Measurements from ENCODE around the gene BEST4.
"Not testable (repeated sequence)": the region's sequence is repeated elsewhere in the genome, so short reads cannot be mapped to it uniquely, and the experiment has no call there.

BEST4 gene

DNA sequence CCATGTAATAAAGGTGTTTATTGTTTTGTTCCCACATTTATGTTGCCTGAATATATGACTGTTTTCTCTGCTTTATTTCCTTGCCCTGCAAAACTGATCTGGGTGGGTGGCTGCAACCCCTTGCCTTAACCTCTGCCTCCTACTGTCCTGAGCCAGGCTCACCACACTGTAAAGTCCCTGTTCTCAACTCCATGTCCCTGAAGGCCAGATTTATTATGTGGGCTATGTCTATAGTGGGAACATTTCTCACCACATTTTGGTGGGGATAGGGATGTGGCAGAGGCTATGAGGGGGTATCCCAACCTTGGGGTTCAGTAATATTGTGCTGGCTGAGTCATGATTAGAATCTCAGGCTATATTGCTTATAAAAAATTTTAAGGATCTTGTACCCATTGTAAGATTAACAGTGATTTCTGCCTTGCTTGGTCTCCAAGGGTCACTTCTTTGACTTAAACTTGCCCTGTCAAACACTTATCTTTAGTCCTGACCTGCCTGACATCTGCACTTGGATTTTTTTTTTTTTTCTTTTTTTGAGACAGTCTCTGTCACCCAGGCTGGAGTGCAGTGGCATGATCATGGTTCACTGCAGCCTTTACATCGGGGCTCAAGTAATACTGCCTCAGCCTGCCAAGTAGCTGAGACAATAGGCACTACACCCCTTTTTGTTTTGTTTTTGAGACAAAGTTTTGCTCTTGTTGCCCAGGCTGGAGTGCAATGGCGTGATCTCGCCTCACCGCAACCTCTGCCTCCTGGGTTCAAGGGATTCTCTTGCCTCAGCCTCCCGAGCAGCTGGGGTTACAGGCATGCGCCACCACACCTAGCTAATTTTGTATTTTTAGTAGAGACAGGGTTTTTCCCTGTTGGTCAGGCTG, 9.0 kb downstream of the BEST4 start:
- DNase-seq (ENCODE audit: low spot score) (no peak), FAIRE-seq (no peak)

DNA sequence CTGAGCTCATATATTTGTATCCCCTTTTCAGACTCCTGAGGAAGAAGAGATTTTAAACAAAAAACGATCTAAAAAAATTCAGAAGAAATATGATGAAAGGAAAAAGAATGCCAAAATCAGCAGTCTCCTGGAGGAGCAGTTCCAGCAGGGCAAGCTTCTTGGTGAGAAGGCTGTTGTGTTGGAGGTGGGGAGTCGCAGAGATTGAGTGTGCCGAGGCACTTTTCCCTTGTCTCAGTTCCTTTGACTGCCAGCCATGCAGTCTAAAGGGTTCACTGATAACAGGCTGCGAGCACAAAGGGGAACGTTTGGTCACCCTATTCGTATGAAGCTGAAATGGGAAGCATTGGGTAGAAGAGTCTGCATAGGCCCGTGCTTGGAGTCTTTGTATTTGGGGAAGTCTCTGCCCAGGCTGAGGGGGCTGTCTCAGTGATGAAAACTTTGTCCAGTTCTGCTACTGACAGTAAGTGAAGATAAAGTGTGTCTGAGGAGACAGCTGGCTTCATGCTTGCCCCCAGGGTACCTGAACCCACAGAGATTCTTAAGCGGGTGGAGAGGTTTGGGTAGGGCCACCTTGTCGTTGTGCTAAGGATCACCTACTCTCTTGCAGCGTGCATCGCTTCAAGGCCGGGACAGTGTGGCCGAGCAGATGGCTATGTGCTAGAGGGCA, 9.9 kb downstream of the BEST4 start:
- FAIRE-seq (no peak), DNase-seq (ENCODE audit: low spot score) (no peak)

DNA sequence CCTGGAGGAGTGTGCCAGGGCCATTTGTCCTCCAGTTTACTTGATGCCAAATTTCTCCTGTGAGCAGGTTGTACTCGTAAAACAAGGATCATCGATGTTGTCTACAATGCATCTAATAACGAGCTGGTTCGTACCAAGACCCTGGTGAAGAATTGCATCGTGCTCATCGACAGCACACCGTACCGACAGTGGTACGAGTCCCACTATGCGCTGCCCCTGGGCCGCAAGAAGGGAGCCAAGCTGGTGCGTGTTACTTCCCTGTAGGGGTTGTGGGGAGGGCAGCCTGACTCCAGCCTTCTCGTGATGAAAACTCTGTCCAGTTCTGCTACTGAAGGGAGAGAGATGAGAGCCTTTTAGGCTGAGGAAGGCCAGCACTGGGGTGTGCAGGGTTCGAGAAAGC, 10.4 kb downstream of the BEST4 start:
- no peak for DNase-seq (ENCODE audit: low spot score)
- FAIRE-seq, result no peak

DNA sequence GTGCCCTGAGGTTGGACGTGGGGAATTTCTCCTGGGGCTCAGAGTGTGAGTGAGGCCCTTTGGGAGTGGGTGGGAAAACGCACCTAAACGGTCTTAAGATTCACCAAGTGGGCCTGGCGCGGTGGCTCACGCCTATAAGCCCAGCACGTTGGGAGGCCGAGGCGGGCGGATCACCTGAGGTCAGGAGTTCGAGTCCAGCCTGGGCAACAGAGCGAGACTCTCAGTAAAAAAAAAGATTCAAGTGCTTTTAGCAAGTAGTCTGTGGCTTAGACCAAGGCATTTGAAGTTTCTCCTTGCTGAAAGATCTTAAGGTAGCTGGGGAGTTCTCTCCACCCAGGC, 11.3 kb downstream of the BEST4 start:
- no peak for DNase-seq (ENCODE audit: low spot score)
- no peak for FAIRE-seq

DNA sequence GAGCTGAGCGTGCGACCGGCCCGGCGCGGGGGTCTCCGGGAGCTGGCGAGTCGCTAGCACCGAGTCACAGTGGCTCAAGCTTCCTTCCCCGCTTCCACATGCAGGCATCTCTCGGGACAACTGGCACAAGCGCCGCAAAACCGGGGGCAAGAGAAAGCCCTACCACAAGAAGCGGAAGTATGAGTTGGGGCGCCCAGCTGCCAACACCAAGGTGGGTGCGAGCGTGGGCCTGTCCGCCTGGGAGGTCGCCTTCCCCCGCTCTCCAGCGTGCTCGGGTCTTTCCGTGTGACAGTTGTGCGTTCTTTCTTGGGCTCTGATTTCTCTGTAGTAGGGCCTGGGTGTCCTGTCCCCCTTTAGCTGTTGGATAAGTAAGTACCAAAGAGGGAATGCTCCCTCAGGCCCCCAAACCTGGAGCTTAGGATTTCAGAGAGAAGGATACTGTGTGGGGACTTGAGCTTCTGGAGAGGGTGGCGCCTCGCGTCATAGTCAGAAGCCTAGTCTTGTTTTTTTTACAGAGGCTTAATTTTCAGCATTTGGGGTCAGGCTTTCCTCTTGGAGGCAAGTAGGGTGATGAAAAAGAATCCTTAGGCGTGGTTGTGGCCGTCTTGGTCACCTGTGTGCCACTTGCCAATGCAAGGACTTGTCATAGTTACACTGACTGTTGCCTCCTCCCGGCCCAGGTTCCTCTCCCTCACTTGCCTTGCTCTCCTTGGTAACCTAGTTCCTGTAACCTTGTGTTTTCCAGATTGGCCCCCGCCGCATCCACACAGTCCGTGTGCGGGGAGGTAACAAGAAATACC, 11.8 kb downstream of the BEST4 start:
- DNase-seq (ENCODE audit: low spot score) (no peak), FAIRE-seq (no peak)

DNA sequence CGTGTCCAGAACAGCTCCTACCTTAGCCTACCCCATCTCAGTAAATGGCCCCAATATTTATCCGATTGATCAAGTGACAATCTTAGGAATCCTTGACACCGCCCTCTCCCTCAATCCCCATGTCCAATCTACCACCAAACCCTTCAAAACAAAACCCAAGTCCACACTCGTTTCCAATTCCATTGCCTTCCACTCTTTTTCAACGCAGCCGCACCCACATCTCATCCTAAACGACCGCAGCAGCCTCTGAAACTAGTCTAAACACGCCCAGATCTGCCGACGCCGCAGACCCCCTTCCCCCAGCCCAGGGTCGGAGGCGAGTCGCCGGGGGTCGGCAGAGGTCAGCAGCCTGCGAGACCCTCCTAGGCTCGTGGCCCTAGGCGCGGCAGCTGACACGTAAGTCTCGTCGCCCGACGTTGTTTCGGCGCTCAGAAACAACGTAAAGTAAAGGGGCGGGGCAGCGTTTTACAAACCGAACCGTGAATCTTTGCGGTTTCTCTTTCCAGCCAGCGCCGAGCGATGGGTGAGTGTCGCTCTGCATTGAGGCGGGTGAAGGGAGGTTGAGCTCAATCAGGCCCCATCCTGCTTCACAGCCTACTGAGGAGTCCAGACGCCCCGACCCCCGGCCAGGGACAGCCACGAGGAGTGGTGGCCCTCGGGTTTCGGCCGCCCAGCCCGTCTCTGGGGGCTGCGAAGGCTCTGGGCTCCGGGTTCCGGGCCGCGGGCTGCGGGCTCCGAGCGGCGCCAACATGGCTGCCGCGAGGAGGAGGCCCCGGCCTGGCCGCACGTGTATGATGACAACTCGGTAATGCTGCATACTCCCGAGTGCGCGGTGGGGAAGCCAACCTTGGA, 12.7 kb downstream of the BEST4 start, which contains the start of gene RPS8:
RPS8 (plus strand) TSS at position 463 of the 852 bp plus-strand sequence; CDS start at position 520, 57 bp downstream.
- peak; percentile 9 for FAIRE-seq
- DNase-seq (ENCODE audit: low spot score), result peak; percentile 93

DNA sequence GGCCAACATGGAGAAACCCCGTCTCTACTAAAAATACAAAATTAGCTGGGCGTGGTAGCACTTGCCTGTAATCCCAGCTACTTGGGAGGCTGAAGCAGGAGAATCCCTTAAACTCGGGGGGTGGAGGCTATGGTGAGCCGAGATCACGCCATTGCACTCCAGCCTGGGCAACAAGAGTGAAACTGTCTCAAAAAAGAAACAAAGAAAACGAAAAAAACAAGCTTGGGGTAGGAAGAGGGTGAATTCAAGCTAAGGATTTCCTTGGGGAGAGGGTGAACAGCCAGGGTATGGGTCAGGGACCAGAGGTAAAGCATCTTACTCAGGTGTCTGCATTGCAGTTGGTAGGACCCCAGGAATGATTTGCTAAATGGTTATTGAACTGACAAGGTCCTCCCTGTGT, 21.5 kb downstream of the BEST4 start:
- not testable (repeated sequence) for DNase-seq (ENCODE audit: low spot score); FAIRE-seq

DNA sequence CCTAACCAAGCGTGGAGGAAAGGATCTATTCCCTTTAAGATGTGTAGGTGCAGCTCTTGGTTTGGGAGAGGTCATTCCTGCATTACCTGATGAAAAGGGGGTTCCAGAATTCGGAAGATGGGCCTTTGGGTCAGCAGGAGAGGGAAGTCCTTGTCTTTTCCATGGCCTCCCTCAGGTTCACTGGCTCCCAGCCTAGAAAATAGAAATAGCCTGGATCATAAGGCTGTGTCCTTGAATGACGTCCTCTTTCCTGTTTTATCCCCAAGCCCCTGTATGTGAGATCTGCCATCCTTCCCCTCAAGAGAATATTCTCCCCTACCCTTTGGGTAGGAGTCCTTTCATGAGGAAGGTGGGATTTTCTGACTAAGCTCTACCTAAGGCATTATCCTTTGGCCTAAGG, 27.1 kb downstream of the BEST4 start:
- FAIRE-seq (no peak), DNase-seq (ENCODE audit: low spot score) (no peak)

DNA sequence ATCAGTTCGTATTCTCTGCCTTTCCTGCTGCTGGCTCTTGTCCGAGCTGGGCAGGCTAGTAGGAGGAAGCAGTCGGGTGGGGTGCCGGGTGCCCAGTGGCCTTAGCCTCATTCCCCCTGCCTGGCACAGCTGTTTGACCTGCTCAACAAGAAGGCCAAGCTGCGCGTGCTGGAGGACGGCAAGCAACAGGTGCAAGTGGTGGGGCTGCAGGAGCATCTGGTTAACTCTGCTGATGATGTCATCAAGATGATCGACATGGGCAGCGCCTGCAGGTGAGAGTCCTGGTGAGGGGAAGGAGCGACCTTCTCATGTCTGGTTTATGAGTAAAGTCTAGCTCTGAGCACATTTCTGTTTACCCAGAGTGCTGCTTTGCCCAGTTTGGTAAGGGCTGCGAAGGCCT, 28.9 kb downstream of the BEST4 start:
- DNase-seq (ENCODE audit: low spot score), result no peak
- FAIRE-seq, result no peak

DNA sequence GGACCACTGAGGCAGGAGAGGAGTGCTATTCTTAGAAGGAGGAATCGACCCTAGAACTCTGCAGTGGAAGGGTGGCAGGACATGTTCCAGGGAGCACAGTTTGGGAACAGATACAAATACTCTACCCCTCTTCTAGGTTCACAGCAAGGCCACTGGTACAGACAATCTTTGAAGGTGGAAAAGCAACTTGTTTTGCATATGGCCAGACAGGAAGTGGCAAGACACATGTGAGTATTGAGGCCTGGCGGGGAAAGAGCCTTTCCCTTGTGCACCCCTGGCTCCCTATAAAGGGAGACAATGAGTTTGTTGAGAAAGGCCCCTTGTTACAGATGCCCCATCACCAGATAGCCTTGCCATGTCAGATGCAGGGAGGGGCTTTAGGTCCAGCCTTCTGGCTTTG, 30.6 kb downstream of the BEST4 start:
- no peak for DNase-seq (ENCODE audit: low spot score)
- FAIRE-seq, result no peak

DNA sequence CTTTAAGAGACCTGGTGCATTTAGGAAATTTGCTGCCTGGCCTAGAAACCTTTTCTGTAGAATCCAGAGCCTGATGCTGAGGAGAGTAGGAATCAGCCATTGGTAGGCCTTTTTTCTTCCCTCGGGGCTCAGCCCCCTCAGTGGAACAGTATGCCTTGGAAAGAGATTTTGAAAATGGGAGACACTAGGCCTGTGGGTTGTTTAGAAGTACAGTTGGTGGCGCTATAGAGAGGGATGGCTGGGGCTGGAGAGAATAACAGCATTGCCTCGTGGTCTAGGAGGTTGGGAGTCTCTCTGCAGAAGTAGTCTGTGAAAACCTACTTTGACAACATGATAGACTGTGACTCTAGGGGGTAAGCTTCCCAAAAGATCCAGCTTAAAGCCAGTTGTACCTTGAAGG, 40.1 kb downstream of the BEST4 start:
- DNase-seq (ENCODE audit: low spot score), result no peak
- no peak for FAIRE-seq

DNA sequence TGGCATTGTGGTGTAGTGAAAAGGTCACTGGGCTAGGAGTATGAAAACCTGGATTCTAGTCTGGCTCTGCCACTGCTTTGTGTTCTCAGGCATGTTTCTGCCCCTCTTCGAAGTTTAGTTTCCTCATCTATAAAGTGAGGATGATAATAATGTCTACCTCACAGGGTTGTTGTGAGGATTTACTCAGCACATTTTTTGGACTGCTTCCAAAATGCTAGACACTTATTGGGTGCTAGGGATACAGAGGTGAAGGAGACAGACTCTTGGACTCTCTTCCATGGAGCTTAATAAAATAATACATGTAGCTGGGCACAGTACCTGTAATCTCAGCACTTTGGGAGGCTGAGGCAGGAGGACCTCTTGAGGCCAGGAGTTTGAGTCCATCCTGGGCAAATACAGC, 44.8 kb downstream of the BEST4 start:
- DNase-seq (ENCODE audit: low spot score) (no peak), FAIRE-seq (no peak)

DNA sequence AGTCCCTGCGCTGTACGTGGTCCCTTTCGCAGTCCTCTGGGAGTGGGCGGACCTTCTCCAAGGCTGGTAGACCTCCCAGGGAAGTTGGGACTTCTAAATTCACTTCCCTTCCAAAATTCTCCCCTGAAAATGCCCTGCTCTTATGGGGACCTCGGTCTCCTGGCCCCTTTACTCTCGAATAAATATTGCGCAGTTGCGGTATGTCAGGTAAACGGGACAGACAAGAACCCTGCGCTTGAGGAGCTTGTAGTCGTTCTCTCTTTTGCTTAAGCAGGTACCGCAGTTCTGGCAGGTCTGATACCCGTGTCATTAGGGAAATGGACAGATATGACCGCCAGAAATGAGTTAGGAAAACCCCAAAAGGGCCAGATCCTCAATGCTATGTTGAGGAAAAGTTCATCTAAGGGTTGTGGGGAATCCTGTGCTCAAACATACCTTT, 47.8 kb downstream of the BEST4 start:
- FAIRE-seq (no peak), DNase-seq (ENCODE audit: low spot score) (no peak)

DNA sequence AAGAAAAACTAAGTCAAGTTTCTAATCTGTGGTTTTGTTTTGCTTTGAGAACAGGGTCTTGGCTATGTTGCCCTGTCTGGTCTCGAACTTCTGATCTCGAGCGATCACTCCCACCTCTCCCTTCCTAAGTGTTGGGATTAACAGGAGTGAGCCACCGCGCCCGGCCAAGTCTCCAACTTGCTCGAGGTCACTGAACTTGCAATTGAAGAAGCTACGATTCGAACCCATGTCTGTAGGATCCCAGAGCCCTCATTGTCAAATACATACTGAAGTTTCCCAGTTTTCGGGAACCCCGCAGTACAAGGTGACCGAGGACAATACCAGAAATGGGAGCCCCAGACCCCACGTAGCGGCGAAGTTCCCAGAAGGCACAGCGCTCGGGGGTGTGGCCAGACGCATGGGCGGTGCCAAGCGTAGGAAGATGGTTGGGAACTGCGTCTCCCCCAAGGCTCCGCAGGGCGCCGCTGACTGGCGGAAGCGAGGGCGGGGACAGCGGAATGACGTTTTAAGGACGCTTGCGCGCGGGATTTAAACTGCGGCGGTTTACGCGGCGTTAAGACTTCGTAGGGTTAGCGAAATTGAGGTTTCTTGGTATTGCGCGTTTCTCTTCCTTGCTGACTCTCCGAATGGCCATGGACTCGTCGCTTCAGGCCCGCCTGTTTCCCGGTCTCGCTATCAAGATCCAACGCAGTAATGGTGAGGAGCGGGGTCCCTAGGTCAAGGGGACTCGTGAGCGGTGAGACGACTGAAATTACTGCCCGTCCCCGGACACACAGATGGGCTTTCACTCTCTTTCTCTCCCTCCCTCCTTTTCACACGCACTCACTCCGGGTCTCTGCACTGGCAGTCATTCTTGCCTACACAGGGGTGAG, 48.4 kb downstream of the BEST4 start, which contains the start of gene KIF2C:
KIF2C (plus strand) TSS at position 531 of the 872 bp plus-strand sequence; CDS start at position 627, 96 bp downstream.
- DNase-seq (ENCODE audit: low spot score) (peak; percentile 100), FAIRE-seq (peak; percentile 20)

DNA sequence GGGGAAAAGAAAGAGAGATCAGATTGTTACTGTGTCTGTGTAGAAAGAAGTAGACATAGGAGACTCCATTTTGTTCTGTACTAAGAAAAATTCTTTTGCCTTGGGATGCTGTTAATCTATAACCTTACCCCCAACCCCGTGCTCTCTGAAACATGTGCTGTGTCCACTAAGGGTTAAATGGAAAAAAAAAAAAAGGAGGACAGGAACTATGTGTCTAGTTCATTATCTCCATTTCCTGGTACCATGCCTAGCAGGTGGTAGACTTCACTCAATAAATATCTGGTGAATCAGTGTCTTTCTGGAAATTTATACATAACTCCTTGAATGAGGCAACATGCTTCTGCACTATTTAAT, 49.0 kb downstream of the BEST4 start:
- not testable (repeated sequence) for FAIRE-seq; DNase-seq (ENCODE audit: low spot score)

DNA sequence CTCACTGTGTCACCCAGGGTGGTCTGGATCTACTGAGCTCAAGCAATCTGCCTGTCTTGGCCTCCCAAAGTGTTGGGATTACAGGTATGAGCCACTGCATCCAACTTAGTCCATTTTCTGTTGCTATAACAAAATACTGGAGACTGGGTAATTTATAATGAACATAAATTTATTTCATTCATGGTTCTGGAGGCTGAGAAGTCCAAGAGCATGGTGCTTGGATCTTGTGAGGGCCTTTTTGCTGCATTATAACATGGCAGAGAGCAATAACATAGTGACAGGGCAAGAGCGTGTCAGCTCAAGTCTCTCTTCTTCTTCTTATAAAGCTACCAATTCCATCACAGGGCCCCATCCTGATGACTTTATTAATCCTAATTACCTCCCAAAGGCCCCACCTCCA, 52.0 kb downstream of the BEST4 start:
- no peak for DNase-seq (ENCODE audit: low spot score)

DNA sequence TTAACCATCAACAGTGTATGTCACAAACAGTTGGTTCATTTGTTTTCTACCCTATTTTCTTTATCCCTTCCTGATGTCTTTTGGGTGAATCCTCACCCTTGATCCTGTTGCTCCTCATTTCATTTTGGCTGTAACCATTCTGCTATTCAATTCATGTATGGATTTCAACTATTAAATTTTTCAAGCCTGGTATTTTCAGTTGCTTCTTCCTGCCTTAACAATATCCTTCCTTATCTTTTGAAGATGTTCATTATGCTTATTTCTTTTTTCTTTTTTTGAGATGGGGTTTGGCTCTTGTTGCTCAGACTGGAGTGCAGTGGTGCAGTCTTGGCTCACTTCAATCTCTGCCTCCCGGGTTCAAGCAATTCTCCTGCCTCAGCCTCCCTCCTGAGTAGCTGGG, 54.2 kb downstream of the BEST4 start:
- DNase-seq (ENCODE audit: low spot score) (no peak), FAIRE-seq (no peak)

More for the DNA sequence above, 52.0 kb downstream of the BEST4 start:
- no peak for FAIRE-seq

Measured in urothelium cell line (cell line).